HL-60/S4 (cell line): ENCODE results near the gene GNAO1.

Experiments used
- in situ Hi-C: fragments of 300-500 bp; cut with MboI; formaldehyde crosslinking; loops from 2 replicates; pipeline ENCODE4 v1.14.3; 2022; ENCODE audit warnings: low sequenced_read_pairs

Gene GNAO1

GRCh38 chr16:56356276-56357240, 165.3 kb downstream of the GNAO1 start:
- in situ Hi-C loops, result no loop called here

- in situ Hi-C loops, result no loop called here
Observed at GRCh38 chr16:56357241-56357764, 166.0 kb downstream of the GNAO1 start.

GRCh38 chr16:56357765-56358322, 166.6 kb downstream of the GNAO1 start:
- in situ Hi-C loops, result no loop called here

- in situ Hi-C loops, result no loop called here
Observed at GRCh38 chr16:56360117-56361008, 169.1 kb downstream of the GNAO1 start.

GRCh38 chr16:56362057-56362655, 170.9 kb downstream of the GNAO1 start:
- in situ Hi-C loops, result no loop called here

- in situ Hi-C loops, result no loop called here
Observed at GRCh38 chr16:56362706-56363105, 171.4 kb downstream of the GNAO1 start.

- in situ Hi-C loops, result no loop called here
Observed at GRCh38 chr16:56363181-56363716, 172.0 kb downstream of the GNAO1 start.

- in situ Hi-C loops, result no loop called here
Observed at GRCh38 chr16:56363781-56364565, 172.7 kb downstream of the GNAO1 start.

GRCh38 chr16:56364865-56365264, 173.6 kb downstream of the GNAO1 start:
- in situ Hi-C loops, result no loop called here

- in situ Hi-C loops, result no loop called here
Observed at GRCh38 chr16:56365552-56365951, 174.3 kb downstream of the GNAO1 start.

- in situ Hi-C loops, result no loop called here
Observed at GRCh38 chr16:56366945-56367344, 175.7 kb downstream of the GNAO1 start.

- in situ Hi-C loops, result no loop called here
Observed at GRCh38 chr16:56367764-56368163, 176.5 kb downstream of the GNAO1 start.

GRCh38 chr16:56368545-56368944, 177.3 kb downstream of the GNAO1 start:
- in situ Hi-C loops, result no loop called here

- in situ Hi-C loops, result no loop called here
Observed at GRCh38 chr16:56369202-56369601, 177.9 kb downstream of the GNAO1 start.

- in situ Hi-C loops, result no loop called here
Observed at GRCh38 chr16:56370185-56370874, 179.0 kb downstream of the GNAO1 start.

GRCh38 chr16:56370875-56371659, 179.8 kb downstream of the GNAO1 start:
- in situ Hi-C loops, result no loop called here

GRCh38 chr16:56371660-56371937, 180.3 kb downstream of the GNAO1 start:
- in situ Hi-C loops, result no loop called here

GRCh38 chr16:56372013-56372634, 180.8 kb downstream of the GNAO1 start:
- in situ Hi-C loops, result no loop called here
